Sigmoid colon (tissue), 4 donors: Measurements from ENCODE around the gene HAND2.

Source experiments
- EP300 ChIP-seq, 4 donors: sonication (generic); formaldehyde crosslinking; IDR thresholded peaks; one replicate each; pipeline ENCODE4 v1.6.1; 2017; ENCODE audit warnings: antibody characterized with exemption in 4 of 4
- POLR2A ChIP-seq, 2 donors: fragments of 450-650 bp; IDR thresholded peaks; one replicate each; pipeline ENCODE4 v1.6.1; 2016; ENCODE audit warnings: antibody characterized with exemption in 2 of 2, mild to moderate bottlenecking in 2 of 2, moderate library complexity in 2 of 2
- POLR2AphosphoS5 ChIP-seq, 4 donors: sonication (generic); formaldehyde crosslinking; IDR thresholded peaks; one replicate each; pipeline ENCODE4 v1.6.1; 2017; ENCODE audit warnings: antibody characterized with exemption in 4 of 4
- TF ChIP-seq, protein P1 (sequence below), 4 experiments: fragments of 450-650 bp in 3 of 4; fragments of 200-600 bp in 1 of 4; IDR thresholded peaks; one replicate each; pipeline ENCODE4 v1.5.1; 2016 to 2019; ENCODE audit warnings: antibody characterized with exemption in 4 of 4, mild to moderate bottlenecking in 3 of 4, moderate library complexity in 2 of 4

GRCh38 chr4:173507471-173508385 lies 22.3 kb downstream of the HAND2 start:
- TF ChIP-seq, protein P1, sequence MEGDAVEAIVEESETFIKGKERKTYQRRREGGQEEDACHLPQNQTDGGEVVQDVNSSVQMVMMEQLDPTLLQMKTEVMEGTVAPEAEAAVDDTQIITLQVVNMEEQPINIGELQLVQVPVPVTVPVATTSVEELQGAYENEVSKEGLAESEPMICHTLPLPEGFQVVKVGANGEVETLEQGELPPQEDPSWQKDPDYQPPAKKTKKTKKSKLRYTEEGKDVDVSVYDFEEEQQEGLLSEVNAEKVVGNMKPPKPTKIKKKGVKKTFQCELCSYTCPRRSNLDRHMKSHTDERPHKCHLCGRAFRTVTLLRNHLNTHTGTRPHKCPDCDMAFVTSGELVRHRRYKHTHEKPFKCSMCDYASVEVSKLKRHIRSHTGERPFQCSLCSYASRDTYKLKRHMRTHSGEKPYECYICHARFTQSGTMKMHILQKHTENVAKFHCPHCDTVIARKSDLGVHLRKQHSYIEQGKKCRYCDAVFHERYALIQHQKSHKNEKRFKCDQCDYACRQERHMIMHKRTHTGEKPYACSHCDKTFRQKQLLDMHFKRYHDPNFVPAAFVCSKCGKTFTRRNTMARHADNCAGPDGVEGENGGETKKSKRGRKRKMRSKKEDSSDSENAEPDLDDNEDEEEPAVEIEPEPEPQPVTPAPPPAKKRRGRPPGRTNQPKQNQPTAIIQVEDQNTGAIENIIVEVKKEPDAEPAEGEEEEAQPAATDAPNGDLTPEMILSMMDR (IDR thresholded peaks at IDR 0.05), result no peak
- TF ChIP-seq POLR2A (IDR thresholded peaks at IDR 0.05) (no peak), EP300 (IDR thresholded peaks at IDR 0.05) (no peak), POLR2AphosphoS5 (IDR thresholded peaks at IDR 0.05) (no peak)
